Urothelium cell line (cell line): ENCODE measurements around the gene MTA3.

Experiments used
- DNase-seq: peaks from one replicate; pipeline ENCODE4 v3.0.0; 2011; ENCODE audit warnings: low spot score, mixed read lengths
- FAIRE-seq: peaks from 2 replicates; lab custom pipeline; 2011; peaks lifted over from hg19 to GRCh38; lab: Jason Lieb, UNC

The MTA3 gene

GRCh38 chr2:42796427-42797248 is 228.2 kb downstream of the MTA3 start:
- FAIRE-seq = no peak

GRCh38 chr2:42797281-42797680 is 228.8 kb downstream of the MTA3 start:
- FAIRE-seq = no peak
- no peak for DNase-seq

More at GRCh38 chr2:42796427-42797248, 228.2 kb downstream of the MTA3 start:
- no peak for DNase-seq

GRCh38 chr2:42799881-42800280 is 231.4 kb downstream of the MTA3 start:
- FAIRE-seq (no peak), DNase-seq (no peak)

DNA sequence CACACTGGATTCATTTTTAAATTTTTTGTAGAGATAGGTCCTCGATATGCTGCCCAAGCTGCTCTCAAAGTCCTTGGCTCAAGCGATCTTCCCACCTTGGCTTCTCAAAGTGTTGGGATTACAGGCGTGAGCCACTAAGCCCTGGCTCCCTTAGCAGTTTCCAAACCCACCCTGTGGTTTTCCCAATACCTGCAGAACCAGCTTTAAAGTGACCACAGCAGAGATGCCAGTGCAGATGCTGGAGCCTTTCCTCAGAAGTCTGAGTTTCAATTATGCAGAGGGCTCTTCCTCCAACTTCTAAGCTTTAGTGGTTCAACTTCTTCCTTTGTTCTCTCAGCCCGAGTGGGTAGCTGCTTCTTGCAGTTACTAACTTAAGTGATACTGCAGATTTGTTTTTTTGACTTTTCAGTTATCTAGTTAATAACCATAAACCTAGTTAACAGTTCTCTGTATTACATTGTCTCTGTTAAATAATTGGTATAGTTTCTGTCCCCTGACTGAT is 232.1 kb downstream of the MTA3 start:
- no peak for FAIRE-seq
- DNase-seq = no peak

GRCh38 chr2:42800981-42801380 is 232.5 kb downstream of the MTA3 start:
- no peak for FAIRE-seq
- DNase-seq = no peak

GRCh38 chr2:42801381-42801780 is 232.9 kb downstream of the MTA3 start:
- FAIRE-seq (no peak), DNase-seq (no peak)

- DNase-seq (no peak), FAIRE-seq (no peak)
Measured at GRCh38 chr2:42802150-42802549, 233.7 kb downstream of the MTA3 start.

DNA sequence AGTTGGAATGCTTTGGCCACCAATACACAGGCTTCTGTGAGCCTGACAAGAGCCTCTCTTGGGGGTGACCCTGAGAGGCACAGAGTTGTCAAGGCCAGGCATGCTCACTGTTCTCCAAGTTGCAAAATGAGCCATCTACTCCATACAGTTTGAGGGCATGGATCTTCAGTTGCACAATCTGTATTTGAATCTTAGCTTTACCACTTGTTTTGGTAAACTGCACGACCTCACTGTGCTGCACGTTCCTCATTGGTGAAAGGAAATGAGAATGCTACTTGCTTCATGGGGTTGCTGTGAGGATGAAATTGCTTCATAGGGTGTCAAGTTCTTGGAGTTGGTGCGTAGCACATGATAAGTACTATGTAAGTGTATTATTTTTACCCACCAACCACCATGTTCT is 235.9 kb downstream of the MTA3 start:
- FAIRE-seq = no peak
- no peak for DNase-seq

DNA sequence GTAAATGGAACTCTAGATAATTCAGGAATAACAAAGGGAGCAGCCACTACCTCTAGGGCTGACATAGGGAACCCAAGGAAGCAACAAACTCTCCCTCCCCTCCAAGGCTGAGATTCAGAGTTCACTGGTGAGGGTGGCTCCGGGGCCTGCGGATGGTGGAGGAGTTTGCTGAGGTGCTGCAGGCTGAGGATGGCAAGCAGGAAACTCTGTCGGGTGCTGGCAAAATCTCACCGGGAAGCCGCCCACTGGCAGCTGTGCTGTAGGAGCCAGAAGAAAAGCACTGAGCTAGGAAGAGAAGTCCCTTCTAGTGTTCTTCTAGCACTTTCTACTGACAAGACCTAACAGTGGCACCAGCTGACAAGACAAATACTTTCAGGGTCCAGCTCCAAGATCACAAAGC is 236.5 kb downstream of the MTA3 start:
- no peak for FAIRE-seq
- DNase-seq = no peak
